Adipose tissue (tissue), 3 donors: ENCODE data around the gene GRWD1. TPM values are rescaled to one million over a fixed set of nuclear protein-coding genes. Genes with fewer than 3 reads are reported as not detected.

ENCODE experiments used
- H3K27ac ChIP-seq: one replicate; pipeline ENCODE4 v1.5.1; 2013; ENCODE audit warnings: low read depth, low read length
- WGBS, 3 donors: extraction: QIAGEN DNeasy Blood & Tissue Kit; methylation state at CpG; one replicate each; pipeline ENCODE4 v1.1.7; 2013; 5-methylcytosine and 5-hydroxymethylcytosine counted together
- polyA plus RNA-seq, 3 donors: library from polyadenylated mRNA; stranded (reverse); fragments of 200-250 nt; gene quantifications; one replicate each; pipeline ENCODE4 v1.2.3, GENCODE V29; 2013
- donor health status: healthy with polysubstance abuse.
- donor health status: Bipolar disorder and iron deficiency.
- donor health status: healthy.

GRWD1 gene
- polyA plus RNA-seq, 3 donors: 7.5 to 29.5 (median 12.7) TPM

DNA sequence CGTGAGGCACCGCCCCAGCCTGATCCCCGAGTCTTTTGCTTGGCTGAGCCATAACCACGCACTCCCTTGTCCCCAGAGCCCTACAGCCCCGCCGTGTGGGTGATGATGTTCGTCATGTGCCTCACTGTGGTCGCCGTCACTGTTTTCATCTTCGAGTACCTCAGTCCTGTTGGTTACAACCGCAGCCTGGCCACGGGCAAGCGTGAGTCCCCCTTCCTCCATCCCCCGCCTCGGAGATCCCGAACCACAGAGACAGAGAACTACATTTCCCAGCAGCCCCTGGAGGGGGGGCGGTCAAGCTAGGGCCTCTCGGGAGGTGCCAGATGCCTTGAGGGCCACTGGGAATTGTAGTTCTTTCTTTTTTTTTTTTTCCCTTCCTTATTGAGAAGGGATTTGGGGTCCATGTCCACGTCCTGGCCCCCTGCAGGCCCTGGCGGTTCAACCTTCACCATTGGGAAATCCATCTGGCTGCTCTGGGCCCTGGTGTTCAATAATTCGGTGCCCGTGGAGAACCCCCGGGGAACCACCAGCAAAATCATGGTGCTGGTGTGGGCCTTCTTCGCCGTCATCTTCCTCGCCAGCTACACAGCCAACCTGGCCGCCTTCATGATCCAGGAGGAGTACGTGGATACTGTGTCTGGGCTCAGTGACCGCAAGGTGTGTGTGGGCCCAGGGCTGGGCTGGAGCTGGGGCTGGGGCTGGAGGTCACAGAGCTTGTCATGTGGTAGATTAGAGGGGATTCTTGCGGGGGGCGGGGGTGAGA lies 26.4 kb upstream of the GRWD1 start:
- WGBS, 3 donors: 63 to 70% (median 67%) methylated on average over 31 of the region's 31 CpGs
- H3K27ac ChIP-seq: no peak overlapping the region

DNA sequence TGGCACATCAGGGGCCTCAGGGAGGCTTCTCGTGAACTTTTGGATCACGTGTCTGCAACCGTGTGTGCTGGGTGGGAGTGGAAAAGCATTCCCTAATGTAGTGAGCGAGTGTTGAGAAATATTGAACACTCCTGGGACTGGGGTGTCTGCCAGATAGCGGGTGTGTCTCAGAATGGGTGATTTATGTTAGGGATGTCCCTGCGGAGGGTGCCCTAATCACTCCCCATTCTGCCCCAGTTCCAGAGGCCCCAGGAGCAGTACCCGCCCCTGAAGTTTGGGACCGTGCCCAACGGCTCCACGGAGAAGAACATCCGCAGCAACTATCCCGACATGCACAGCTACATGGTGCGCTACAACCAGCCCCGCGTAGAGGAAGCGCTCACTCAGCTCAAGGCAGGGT lies 24.2 kb upstream of the GRWD1 start:
- 51 to 71% (median 63%) methylated on average over 16 of the region's 16 CpGs for WGBS, 3 donors
- H3K27ac ChIP-seq: no peak overlapping the region

DNA sequence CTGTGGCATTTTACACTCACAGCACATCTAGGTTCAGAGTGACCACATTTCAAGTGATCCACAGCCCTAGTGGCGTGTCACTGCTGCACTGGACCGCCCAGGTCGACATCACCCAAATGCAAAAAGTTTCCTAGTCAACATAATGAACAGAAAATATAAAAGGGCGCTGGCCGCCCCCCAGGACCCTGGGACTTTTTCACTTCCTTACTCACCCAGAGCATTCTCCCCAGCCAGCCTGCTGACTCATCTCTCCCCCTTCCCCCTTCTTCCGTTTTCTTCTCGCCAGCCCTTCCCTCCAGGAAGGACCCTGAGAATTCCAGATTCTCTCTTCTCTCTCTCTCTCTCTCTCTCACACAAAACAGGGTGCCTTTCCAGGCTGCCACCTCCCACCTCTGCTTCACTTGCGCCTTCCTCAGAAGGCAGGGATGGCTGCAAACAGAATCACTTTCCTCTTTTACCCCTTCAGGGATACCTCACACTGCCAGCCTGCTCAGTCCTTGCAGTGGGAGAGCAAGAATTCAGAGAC lies 21.0 kb upstream of the GRWD1 start:
- no peak overlapping the region for H3K27ac ChIP-seq
- WGBS, 3 donors: 16 to 46% (median 21%) methylated on average over 8 of the region's 8 CpGs

DNA sequence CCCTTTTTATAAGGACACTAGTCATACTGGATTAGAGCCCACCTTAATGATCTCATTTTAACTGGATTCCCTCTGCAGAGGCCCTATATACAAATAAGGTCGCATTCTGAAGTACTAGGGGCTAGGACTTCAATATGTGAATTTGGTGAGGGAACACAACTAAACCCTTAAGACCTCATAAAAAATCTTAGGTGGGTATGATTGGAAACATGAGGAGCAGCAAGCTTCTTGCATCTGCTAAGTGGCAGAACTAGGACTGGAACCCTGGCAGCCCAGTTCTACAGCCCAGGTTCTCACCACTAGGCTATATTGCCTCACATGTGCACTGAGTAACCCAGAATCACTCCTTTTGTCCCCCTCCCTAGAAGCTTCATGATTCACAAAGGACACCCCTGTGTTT lies 17.1 kb upstream of the GRWD1 start:
- no peak overlapping the region for H3K27ac ChIP-seq
- 89 to 96% (median 91%) methylated on average over 1 of the region's 1 CpG for WGBS, 3 donors

DNA sequence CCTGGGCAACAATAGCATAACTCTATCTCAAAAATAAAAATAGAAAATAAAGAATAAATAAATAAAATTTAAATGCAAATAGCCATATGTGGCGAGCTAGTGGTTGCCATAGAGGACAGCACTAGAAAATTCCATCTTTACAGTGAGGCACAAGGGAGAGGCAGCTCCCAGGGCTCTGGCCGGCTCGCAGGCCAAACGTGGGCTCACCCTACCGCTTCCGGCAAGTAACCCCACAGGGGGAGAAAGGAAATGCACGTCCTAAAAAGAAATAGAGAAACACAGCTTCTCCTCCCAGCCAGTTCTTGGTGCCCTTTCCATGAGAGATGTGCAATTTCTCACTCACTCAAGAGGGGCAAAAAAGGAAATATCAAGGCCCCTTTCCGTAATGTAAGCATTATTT lies 12.4 kb upstream of the GRWD1 start:
- H3K27ac ChIP-seq: no peak overlapping the region
- WGBS, 3 donors: 65 to 78% (median 73%) methylated on average over 8 of the region's 8 CpGs

DNA sequence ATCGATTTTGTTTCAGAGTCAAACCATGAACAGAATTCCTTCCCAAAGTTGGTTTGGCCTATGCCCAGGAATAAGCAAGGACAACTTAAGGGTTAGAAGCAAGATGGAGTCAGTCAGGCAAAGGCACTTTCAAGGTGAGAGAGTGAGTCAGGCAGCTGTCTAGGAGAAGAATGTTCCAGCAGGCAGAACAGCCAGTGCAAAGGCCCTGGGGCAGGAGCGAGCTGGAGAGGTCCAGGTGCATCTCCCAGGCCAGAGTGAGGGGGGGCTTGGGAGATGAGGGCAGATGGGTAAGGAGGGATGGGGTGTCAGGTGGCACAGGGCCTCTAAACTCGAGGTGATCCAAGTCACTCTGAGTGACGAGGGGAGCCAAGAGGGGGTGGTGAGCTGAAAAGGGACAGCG lies 9.2 kb upstream of the GRWD1 start:
- no peak overlapping the region for H3K27ac ChIP-seq
- 88 to 91% (median 90%) methylated on average over 5 of the region's 5 CpGs for WGBS, 3 donors

DNA sequence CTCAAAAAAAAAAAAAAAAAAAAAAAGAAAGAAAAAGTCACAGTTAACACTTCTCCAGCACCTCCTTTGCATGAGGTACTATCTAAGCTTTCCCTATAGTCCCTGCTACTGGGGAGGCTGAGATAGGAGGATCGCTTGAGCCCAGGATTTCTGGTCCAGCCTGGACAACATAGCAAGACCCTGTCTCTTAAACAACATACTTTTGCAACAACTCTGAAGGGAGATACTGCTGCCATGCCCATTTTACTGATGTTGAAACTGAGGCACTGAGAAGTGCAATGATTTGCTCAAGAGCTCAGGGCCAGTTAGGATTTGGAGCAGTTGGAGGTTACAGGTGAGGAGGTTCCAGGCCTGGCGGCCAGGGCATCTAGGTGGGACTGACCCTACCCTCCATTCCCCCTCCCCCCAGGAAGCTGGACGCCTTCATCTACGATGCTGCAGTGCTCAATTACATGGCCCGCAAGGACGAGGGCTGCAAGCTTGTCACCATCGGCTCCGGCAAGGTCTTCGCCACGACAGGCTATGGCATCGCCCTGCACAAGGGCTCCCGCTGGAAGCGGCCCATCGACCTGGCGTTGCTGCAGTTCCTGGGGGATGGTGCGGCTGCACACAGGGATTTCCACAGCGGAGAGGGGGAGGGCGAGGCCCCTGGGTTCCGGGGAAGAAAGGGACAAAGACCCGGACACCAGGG lies 4.3 kb upstream of the GRWD1 start:
- H3K27ac ChIP-seq: no peak overlapping the region
- 94 to 96% (median 94%) methylated on average over 20 of the region's 20 CpGs for WGBS, 3 donors

DNA sequence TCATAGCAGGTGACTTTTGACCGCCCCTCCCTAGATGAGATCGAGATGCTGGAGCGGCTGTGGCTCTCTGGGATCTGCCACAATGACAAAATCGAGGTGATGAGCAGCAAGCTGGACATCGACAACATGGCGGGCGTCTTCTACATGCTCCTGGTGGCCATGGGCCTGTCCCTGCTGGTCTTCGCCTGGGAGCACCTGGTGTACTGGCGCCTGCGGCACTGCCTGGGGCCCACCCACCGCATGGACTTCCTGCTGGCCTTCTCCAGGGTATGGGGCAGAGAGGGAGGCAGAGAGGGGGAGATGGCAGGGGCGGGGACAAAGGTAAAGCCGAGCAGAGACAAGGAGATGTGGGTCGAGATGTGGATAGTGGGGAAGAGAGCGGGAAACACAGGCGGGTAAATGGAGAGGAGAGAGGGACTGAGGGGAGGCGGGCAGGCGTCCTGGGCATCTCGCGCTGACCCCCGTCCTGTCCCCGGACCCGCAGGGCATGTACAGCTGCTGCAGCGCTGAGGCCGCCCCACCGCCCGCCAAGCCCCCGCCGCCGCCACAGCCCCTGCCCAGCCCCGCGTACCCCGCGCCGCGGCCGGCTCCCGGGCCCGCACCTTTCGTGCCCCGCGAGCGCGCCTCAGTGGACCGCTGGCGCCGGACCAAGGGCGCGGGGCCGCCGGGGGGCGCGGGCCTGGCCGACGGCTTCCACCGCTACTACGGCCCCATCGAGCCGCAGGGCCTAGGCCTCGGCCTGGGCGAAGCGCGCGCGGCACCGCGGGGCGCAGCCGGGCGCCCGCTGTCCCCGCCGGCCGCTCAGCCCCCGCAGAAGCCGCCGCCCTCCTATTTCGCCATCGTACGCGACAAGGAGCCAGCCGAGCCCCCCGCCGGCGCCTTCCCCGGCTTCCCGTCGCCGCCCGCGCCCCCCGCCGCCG lies 3.4 kb upstream of the GRWD1 start:
- H3K27ac ChIP-seq: no peak overlapping the region
- 34 to 47% (median 45%) methylated on average over 54 to 94 of the region's 94 CpGs for whole genome bisulfite sequencing, 3 donors

DNA sequence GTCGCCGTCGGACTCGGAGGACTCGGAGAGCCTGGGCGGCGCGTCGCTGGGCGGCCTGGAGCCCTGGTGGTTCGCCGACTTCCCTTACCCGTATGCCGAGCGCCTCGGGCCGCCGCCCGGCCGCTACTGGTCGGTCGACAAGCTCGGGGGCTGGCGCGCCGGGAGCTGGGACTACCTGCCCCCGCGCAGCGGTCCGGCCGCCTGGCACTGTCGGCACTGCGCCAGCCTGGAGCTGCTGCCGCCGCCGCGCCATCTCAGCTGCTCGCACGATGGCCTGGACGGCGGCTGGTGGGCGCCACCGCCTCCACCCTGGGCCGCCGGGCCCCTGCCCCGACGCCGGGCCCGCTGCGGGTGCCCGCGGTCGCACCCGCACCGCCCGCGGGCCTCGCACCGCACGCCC lies 2.5 kb upstream of the GRWD1 start:
- no peak overlapping the region for H3K27ac ChIP-seq
- WGBS, 3 donors: 6 to 12% (median 8%) methylated on average over 34 to 60 of the region's 60 CpGs

DNA sequence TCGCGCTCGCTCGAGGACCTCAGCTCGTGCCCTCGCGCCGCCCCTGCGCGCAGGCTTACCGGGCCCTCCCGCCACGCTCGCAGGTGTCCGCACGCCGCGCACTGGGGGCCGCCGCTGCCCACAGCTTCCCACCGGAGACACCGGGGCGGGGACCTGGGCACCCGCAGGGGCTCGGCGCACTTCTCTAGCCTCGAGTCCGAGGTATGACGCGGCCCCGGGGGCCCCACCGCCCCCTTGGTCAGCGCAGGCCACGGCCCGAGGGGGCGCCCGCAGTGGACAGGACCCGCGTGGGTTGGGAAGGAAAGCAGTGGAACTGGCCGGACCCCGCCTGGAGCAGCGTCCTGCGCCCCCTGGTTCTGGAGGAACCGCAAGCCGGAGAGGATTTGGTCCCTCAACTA lies 2.1 kb upstream of the GRWD1 start:
- WGBS, 3 donors: 13 to 24% (median 18%) methylated on average over 41 to 45 of the region's 45 CpGs
- no peak overlapping the region for H3K27ac ChIP-seq

DNA sequence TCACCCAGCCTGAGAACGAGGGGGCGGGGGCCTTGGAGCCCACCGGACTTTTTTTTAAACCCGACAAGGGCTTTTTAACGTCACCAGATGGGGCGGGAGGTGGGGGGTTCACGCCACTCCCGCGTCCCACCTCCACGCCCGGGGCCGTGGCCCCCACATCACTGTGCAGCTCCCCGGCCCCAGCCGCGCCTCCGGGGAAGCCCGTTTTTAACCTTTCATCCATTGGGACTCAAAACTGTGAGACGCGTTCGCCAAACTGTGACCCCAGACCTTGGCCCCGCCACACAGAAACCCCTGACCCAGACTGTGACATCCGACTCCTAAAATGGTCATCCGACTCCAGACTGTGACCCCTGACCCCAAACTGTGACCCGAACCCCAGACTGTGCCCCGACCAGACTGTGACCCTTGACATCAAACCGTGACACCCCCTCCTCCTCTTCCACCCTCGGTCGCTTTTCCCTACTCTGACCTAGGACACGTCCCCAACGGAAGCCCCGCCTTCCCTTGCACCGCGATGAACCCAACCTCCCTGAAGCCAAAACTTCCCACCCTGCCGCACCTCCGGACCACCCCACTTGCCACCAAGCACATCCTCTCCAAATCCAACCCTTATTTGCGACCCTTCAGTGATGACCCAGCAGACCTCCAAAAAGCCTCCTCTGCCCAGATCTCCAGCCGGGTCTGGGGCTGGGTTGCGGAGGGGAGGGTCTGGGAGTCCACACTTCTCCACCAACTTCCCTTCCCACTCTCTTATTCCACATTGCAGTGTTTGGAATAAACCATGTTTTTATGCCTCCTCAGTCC lies 1.5 kb upstream of the GRWD1 start:
- H3K27ac ChIP-seq: no peak overlapping the region
- WGBS, 3 donors: 16 to 18% (median 18%) methylated on average over 38 of the region's 38 CpGs

DNA sequence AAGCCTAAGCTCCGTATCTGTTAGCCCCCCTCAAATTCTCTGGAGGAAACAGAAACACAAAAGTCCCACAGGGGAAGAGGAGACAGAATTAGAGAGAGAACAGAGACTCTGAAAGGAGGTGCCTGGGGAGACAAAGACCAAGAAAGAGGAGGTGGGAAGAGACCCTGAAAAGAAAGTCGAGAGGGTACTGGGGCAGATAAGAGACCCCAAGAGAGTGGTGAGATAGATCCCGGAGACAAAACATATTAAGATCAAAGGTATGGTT lies 915 bp upstream of the GRWD1 start:
- 28 to 33% (median 30%) methylated on average over 3 of the region's 3 CpGs for WGBS, 3 donors
- H3K27ac ChIP-seq: no peak overlapping the region

DNA sequence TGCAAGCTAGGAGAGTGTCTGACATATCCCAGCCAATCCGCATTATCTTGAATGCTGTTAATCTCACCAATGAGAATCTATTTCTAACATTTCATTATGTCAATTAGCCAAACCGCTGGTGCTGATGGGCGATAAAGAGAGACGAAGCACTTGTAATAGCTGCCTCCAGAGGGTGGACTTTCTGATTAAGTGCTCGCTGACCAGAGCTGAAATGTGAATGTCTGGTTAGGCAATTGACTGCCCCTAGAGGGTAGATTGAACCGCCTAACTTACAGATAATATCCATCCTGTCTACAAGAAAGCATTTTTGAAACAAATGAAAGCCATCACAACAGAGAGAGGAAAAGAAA lies 552 bp upstream of the GRWD1 start:
- H3K27ac ChIP-seq: no peak overlapping the region
- WGBS, 3 donors: 2 to 9% (median 8%) methylated on average over 6 of the region's 6 CpGs

DNA sequence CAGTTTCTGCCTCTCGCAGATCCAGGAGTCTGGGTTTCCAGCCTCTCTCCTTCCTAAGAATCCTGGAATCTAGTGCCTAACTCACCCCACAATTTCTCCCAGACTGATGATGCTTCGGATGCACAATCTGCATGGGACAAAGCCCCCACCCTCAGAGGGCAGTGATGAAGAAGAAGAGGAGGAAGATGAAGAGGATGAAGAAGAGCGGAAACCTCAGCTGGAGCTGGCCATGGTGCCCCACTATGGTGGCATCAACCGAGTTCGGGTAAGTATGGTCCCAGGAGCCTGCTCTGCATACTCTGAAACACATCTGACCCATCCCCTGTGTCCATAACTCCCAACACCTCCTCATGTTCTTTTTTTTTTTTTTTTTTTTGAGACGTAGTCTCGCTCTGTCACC lies 796 bp downstream of the GRWD1 start:
- H3K27ac ChIP-seq: no peak overlapping the region
- 74 to 81% (median 79%) methylated on average over 6 of the region's 7 CpGs for WGBS, 3 donors

DNA sequence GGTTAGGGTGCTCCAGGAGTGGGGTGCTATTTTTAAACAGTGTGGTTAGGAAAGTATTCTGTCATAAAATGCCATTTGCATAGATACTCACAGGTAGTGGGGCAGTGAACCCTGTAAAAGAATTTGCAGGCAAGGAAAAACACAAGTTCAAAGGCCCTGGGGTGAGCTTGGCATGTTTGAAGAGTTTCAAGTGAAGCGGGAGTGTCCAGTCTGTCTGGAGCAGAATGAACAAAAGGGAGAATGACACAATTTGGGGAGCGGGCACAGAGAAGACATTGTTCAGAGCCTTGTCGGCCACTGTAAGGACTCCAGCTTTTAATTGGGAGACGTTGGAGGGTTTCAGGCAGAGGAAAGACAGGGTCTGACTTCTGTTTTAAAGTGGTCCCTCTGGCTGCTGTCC lies 2.8 kb downstream of the GRWD1 start:
- no peak overlapping the region for H3K27ac ChIP-seq
- 93 to 95% (median 95%) methylated on average over 4 of the region's 4 CpGs for WGBS, 3 donors

DNA sequence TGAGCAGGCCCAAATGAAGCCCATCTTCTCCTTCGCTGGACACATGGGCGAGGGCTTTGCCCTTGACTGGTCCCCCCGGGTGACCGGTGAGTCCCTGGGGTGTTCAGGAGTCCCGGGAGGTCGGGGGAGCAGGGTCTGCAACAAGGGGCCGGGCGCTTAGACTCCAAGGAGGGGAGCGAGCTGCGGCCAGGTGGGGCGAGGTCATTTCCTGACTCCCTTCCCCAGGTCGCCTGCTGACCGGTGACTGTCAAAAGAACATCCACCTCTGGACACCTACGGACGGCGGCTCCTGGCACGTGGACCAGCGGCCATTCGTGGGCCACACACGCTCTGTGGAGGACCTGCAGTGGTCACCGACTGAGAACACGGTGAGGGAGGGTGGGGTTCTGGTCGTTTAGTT lies 4.7 kb downstream of the GRWD1 start:
- WGBS, 3 donors: 92 to 93% (median 92%) methylated on average over 23 of the region's 23 CpGs
- no peak overlapping the region for H3K27ac ChIP-seq

DNA sequence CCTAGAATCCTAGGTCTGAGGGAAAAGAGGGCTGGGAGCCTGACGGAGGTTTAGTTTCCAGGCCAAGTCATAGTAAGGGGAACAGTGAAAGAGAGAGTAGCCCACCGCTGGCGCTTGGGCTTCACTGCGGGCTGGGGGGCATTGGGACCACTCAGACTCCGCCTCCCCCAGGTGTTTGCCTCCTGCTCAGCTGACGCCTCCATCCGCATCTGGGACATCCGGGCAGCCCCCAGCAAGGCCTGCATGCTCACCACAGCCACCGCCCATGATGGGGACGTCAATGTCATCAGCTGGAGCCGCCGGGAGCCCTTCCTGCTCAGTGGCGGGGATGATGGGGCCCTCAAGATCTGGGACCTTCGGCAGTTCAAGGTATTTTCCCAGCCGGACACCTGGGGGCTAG lies 5.1 kb downstream of the GRWD1 start:
- H3K27ac ChIP-seq: no peak overlapping the region
- 92 to 96% (median 95%) methylated on average over 12 to 15 of the region's 15 CpGs for WGBS, 3 donors

DNA sequence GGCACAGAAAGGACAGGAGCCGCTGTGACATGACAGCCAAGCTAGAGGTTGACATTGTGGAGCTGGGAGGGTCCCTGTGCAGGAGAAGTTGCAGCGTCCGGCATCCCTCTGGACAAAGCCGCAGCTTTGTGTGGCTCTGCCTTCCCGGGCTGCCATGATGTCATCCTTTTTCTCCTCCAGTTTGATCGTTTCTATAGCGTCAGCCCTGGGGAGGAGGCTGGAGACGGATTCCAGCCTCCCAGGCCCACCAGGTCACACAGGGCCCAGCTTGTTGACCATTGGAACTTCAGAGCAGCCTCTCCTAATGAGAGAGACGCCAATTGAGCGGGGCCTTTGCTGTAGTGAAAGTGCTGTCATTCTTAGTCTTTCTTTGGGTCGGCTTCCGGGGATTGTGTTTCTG lies 5.8 kb downstream of the GRWD1 start:
- 83 to 90% (median 87%) methylated on average over 12 of the region's 12 CpGs for WGBS, 3 donors
- H3K27ac ChIP-seq: no peak overlapping the region
